ENCODE results near the gene GJD4.

The GJD4 gene

DNA sequence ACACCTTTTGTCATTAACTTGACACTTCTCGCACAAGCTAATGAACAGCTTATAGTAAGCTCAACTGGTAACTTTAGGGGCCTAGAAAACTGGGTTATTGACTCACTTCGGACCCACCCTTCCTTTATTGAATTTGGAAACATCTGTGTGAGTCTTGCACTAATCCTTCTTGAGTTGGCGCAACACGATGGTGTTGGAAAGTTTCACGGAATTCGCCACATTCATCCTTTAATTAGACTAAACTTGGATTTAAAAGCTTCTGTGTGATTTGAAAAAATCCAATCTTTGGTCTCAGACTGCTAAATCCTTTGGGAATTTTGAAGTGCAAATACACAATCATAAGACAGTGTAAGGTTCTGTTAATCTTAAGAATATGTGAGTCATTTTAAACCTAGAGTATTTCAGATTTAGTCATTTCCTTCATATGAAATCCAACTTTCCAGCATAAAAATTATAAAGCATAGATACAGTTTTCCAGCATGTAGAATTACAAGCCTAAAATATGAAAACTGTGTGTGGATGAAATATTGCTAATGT, 21.9 kb downstream of the GJD4 start:
- POLR2A ChIA-PET, result no interaction called here

DNA sequence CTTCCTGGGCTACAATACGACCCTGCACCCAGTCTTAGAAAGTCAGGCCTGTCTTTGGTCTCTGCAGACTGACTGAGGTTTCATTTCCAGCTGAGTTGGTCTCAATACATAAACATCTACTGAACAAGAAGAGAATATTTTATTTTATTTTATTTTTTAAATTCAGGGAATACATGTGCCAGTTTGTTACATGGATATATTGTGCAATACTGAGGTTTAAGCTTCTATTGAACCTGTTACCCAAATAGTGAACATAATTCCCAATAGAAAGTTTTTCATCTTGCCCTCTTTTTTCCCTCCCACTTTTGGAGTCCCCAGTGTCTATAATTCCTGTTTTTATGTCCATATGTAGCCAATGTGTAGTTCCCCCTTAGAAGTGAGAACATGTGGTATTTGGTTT, 26.3 kb downstream of the GJD4 start:
- no peak for DNase-seq (ENCODE audit: extremely low spot score)
- ChIA-PET CTCF (no interaction called here), POLR2A (no interaction called here)
- TF ChIP-seq, protein P1, sequence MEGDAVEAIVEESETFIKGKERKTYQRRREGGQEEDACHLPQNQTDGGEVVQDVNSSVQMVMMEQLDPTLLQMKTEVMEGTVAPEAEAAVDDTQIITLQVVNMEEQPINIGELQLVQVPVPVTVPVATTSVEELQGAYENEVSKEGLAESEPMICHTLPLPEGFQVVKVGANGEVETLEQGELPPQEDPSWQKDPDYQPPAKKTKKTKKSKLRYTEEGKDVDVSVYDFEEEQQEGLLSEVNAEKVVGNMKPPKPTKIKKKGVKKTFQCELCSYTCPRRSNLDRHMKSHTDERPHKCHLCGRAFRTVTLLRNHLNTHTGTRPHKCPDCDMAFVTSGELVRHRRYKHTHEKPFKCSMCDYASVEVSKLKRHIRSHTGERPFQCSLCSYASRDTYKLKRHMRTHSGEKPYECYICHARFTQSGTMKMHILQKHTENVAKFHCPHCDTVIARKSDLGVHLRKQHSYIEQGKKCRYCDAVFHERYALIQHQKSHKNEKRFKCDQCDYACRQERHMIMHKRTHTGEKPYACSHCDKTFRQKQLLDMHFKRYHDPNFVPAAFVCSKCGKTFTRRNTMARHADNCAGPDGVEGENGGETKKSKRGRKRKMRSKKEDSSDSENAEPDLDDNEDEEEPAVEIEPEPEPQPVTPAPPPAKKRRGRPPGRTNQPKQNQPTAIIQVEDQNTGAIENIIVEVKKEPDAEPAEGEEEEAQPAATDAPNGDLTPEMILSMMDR (IDR thresholded peaks at IDR 0.05; ENCODE audit: control extremely low read depth, extremely low read depth, low read depth, missing control alignments), result no peak

More for the DNA sequence above, 21.9 kb downstream of the GJD4 start:
- DNase-seq (ENCODE audit: extremely low spot score), result no peak
- CTCF ChIA-PET, result interaction anchor here (1.3 kb wide), 1 partner anchor 9 kb away, joined by 4 read pairs; no protein-coding TSS in a partner anchor
- TF ChIP-seq, protein P1 (IDR thresholded peaks at IDR 0.05; ENCODE audit: control extremely low read depth, extremely low read depth, low read depth, missing control alignments), result no peak

DNA sequence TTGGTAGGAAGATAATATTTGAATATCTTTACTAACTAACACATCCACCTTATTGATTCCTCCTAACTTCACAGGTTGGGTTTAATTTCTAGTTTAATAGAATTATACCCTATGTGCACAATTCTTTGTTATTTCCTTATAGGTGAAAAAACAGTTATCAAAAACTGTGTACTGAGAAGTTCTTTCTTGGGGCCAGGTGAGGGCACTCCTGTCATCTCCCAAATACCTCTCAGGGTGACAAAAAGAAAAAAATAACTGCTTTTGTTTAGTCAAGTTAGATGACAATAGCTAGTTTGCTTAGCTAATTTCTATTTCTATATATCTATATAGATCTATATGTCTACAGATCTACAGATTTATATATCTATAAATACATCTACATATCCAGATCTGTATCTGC, 26.9 kb downstream of the GJD4 start:
- ChIA-PET CTCF (interaction anchor here (0.9 to 1.2 kb wide), 3 partner anchors 13 to 1249 kb away, joined by 3 to 4 read pairs (median 4); no protein-coding TSS in a partner anchor), POLR2A (no interaction called here)
- no peak for DNase-seq (ENCODE audit: extremely low spot score)
- TF ChIP-seq, protein P1 (IDR thresholded peaks at IDR 0.05; ENCODE audit: control extremely low read depth, extremely low read depth, low read depth, missing control alignments), result no peak

DNA sequence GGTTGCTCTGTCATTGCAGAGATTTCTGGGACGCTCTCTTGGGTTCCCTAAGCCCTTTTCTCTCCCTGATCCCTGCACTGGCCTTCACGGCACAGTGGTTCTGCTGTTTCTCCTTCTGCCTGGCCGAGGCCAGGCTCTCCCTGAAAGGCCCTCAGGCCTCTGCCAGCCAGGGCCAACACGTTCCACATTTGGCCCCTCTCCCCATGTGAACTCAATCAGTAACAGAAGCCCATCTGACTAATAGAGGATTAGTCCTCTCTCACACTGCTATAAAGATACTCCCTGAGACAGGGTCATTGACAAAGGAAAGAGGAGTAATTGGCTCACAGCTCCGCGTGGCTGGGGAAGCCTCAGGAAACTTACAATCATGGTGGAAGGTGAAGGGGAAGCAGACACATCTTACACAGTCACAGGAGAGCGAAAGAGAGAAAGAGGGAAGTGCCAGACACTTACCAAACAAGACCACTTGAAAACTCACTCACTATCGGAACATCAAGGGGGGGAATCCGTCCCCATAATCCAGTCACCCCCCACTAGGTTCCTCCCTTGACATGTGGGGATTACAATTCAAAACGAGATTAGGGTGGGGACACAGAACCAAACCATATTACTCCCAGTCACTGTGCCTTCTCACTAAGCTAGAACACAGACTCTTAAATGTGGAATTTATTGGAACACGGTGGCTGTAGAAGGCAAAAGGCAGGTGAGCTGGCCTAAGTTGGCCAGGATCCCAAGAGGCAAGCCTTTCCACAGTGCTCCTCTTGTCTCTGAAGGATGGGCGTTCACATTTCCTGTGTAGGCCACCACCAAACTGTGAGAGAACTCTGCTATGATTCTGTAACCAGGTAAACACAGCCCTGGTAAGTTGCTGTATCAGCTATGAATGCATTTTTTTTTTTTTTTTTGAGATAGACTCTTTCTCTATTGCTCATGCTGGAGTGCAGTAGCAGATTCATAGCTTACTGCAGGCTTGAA, 28.2 kb downstream of the GJD4 start:
- TF ChIP-seq, protein P1 (IDR thresholded peaks at IDR 0.05; ENCODE audit: control extremely low read depth, extremely low read depth, low read depth, missing control alignments), result no peak
- POLR2A ChIA-PET, result no interaction called here
- DNase-seq (ENCODE audit: extremely low spot score), result no peak
- CTCF ChIA-PET, result interaction anchor here (1.2 to 6.5 kb wide), 5 partner anchors 14 to 1247 kb away, joined by 3 to 49 read pairs (median 4); no protein-coding TSS in a partner anchor

DNA sequence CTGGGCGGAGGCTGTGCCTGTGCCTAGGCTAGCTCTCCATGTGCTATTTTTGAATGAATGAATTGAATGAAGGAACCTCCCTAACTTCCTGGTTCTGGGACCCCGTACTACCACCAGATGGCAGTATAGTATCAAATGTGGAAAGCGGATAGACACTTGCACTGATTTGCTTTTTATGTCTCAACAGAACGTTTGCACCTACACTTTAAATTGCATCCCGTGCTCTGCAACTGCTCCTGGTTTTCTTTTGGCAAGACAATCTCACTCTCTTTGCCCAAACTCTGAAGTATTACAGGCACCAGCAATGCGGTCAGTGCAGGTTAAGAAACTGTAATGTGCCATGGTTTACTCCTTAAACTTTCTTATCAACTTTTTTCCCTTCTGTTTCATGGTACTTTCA, 30.4 kb downstream of the GJD4 start:
- ChIA-PET CTCF (interaction anchor here (0.7 to 6.5 kb wide), 24 partner anchors 9 to 1247 kb away, joined by 3 to 49 read pairs (median 4); no protein-coding TSS in a partner anchor), POLR2A (interaction anchor here (0.6 kb wide), 1 partner anchor 295 kb away, joined by 5 read pairs; no protein-coding TSS in a partner anchor)
- TF ChIP-seq, protein P1 (IDR thresholded peaks at IDR 0.05; ENCODE audit: control extremely low read depth, extremely low read depth, low read depth, missing control alignments), result peak; percentile 85
- DNase-seq (ENCODE audit: extremely low spot score), result peak; percentile 58

DNA sequence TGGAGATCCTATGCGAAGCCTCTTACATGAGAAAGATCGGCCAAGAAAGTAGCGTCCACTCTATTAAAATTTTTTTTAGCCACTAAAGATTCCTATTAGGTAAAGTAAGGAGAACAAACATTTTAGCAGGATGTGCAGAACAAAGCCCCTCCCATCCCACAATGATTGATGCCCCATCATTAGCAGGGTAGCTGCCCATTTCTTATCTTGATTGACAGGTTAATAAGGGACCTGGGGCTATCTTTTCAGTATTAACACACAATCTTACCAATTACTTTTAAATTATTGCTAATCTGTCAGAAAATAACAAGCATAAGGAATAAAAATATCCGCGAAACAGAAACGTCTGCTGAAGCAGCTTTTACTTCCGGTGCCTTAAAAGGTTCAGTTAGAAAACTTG, 31.8 kb downstream of the GJD4 start:
- TF ChIP-seq, protein P1 (IDR thresholded peaks at IDR 0.05; ENCODE audit: control extremely low read depth, extremely low read depth, low read depth, missing control alignments), result no peak
- ChIA-PET CTCF (interaction anchor here (1.0 to 6.5 kb wide), 9 partner anchors 10 to 1243 kb away, joined by 3 to 49 read pairs (median 4); no protein-coding TSS in a partner anchor), POLR2A (no interaction called here)
- no peak for DNase-seq (ENCODE audit: extremely low spot score)
